Heart left ventricle (tissue), 13 donors: ENCODE results near the gene MRPL19.

ENCODE experiments used
- CTCF ChIP-seq, 12 donors: fragments of 200-600 bp; sonication (generic) in 4 of 12; IDR thresholded peaks; one replicate each; pipeline versions ENCODE4 v1.5.0 to v1.8.0; 2018 to 2022; ENCODE audit warnings: antibody characterized with exemption in 12 of 12, mild to moderate bottlenecking in 5 of 12
- POLR2A ChIP-seq, 2 donors: fragments of 450-650 bp; IDR thresholded peaks; one replicate each; pipeline ENCODE4 v1.6.1; 2017; ENCODE audit warnings: antibody characterized with exemption in 2 of 2, mild to moderate bottlenecking in 2 of 2, moderate library complexity in 2 of 2
- donor health status: ischemic (EF 13 %, LVEDD 7.1; RV severe dilation, severe dysfunction).
- donor health status: DM: no; HTN: yes; CAD: no.
- donor health status: DM: no; HTN: no; CAD: no.
- donor health status: ischemic (EF 25% LVEDD 6.9; RV normal size, moderate dysfunction).
- donor health status: ischemic (EF 25% LVEDD 5.7; RV mildly dilated, moderate dysfunction).
- donor health status: ischemic (EF 35%, LVEDD 5.7; RV mildly dilated, moderate dysfunction).
- donor health status: nonischemic (EF 11% LVEDD 7.7; RV severe dilation, severe dysfunction).
- donor health status: DM: yes; HTN: yes; CAD: no.
- donor health status: PGD.
- donor health status: ischemic (EF 29% LVEDD 5.4; RV normal size, mild dysfunction).
- donor health status: nonischemic (EF 23%, LVEDD 6.1; RV moderate dilation, normal function).

- TF ChIP-seq CTCF (IDR thresholded peaks at IDR 0.05) (no peak), POLR2A (IDR thresholded peaks at IDR 0.05) (no peak)
Measured at GRCh38 chr2:75679556-75679955, 33.0 kb downstream of the MRPL19 start.
